Kidney epithelial cell (primary cell): ENCODE measurements around the gene SRSF11. TPM values are rescaled to one million over a fixed set of nuclear protein-coding genes. Genes with fewer than 3 reads are reported as not detected.

Experiments
- DNase-seq: peaks from one replicate; pipeline ENCODE4 v3.0.0-alpha.2; 2010; ENCODE audit warnings: low read depth
- H3K27me3 ChIP-seq: 2 replicates; pipeline ENCODE4 v1.6.0; 2011; ENCODE audit warnings: low read length; ENCODE audit not compliant: control insufficient read depth, insufficient read depth
- H3K36me3 ChIP-seq: 2 replicates; pipeline ENCODE4 v1.5.1; 2011; ENCODE audit warnings: low read length; ENCODE audit not compliant: control insufficient read depth, insufficient read depth
- H3K4me3 ChIP-seq: 2 replicates; pipeline ENCODE4 v1.5.1; 2011; ENCODE audit warnings: low read depth, mild to moderate bottlenecking, control low read depth, low read length
- CTCF ChIP-seq: IDR thresholded peaks from 2 replicates; pipeline ENCODE4 v1.5.1; 2011; ENCODE audit warnings: mild to moderate bottlenecking, moderate library complexity, low read length, control low read depth, inconsistent platforms; ENCODE audit not compliant: insufficient read depth, poor library complexity, severe bottlenecking
- total RNA-seq: library from RNA; depleted of rRNA; stranded (reverse); fragments of >200 nt; gene quantifications from 2 replicates; pipeline ENCODE4 v1.2.3, GENCODE V29; 2015

SRSF11 gene
- total RNA-seq, 1 donor from 2014 or later = 78.8 TPM

GRCh38 chr1:70210820-70211219 lies 10.4 kb upstream of the SRSF11 start:
- TF ChIP-seq CTCF = no peak

GRCh38 chr1:70211541-70211940 lies 9.6 kb upstream of the SRSF11 start:
- H3K4me3 ChIP-seq = no peak overlapping the region
- H3K27me3 ChIP-seq = no peaks in the 10 kb centered on the region
- no peak for DNase-seq
- H3K36me3 ChIP-seq = no peaks in the 10 kb centered on the region
- TF ChIP-seq CTCF = no peak

More at GRCh38 chr1:70210820-70211219, 10.4 kb upstream of the SRSF11 start:
- H3K27me3 ChIP-seq = no peaks in the 10 kb centered on the region
- DNase-seq = no peak
- no peaks in the 10 kb centered on the region for H3K36me3 ChIP-seq
- H3K4me3 ChIP-seq = no peak overlapping the region

GRCh38 chr1:70220015-70220414 lies 1.2 kb upstream of the SRSF11 start:
- no peak for TF ChIP-seq CTCF
- Histone ChIP-seq H3K27me3 (no peaks in the 10 kb centered on the region), H3K36me3 (no peaks in the 10 kb centered on the region), H3K4me3 (no peak overlapping the region)
- no peak for DNase-seq

- TF ChIP-seq CTCF = no peak
- peak overlapping the region; percentile 96 for H3K4me3 ChIP-seq
- H3K27me3 ChIP-seq = no peaks in the 10 kb centered on the region
- no peaks in the 10 kb centered on the region for H3K36me3 ChIP-seq
- DNase-seq = no peak
Measured at GRCh38 chr1:70220517-70221237, 503 bp upstream of the SRSF11 start.

- no peaks in the 10 kb centered on the region for H3K27me3 ChIP-seq
- no peaks in the 10 kb centered on the region for H3K36me3 ChIP-seq
- peak overlapping the region; percentile 96 for H3K4me3 ChIP-seq
- DNase-seq = no peak
- TF ChIP-seq CTCF = no peak
Measured at GRCh38 chr1:70222716-70223235, 1.6 kb downstream of the SRSF11 start.

GRCh38 chr1:70224954-70225353 lies 3.8 kb downstream of the SRSF11 start:
- TF ChIP-seq CTCF = no peak
- H3K27me3 ChIP-seq = no peaks in the 10 kb centered on the region
- no peak overlapping the region for H3K4me3 ChIP-seq
- no peaks in the 10 kb centered on the region for H3K36me3 ChIP-seq
- DNase-seq = no peak
